SK-N-MC (cell line): ENCODE data around the gene MCM7.

ENCODE experiments used
- EZH2 ChIP-seq: fragments of 200-600 bp; sonication (generic); IDR thresholded peaks from one replicate; pipeline ENCODE4 v1.6.1; 2017; ENCODE audit warnings: antibody characterized with exemption
- FOXP2 ChIP-seq: optimal IDR thresholded peaks from 2 replicates; pipeline ENCODE3; 2011; ENCODE audit warnings: mild to moderate bottlenecking, moderate library complexity; ENCODE audit not compliant: insufficient read depth; ENCODE audit errors: extremely low read length, control extremely low read depth
- POLR2AphosphoS5 ChIP-seq: IDR thresholded peaks from 2 replicates; pipeline ENCODE4 v1.6.1; 2012; ENCODE audit warnings: mild to moderate bottlenecking, low read depth, low read length, borderline replicate concordance

- TF ChIP-seq POLR2AphosphoS5 (no peak), EZH2 (no peak), FOXP2 (no peak)
These were observed 10.7 kb upstream of the MCM7 start for GRCh38 chr7:100111914-100112313.
